GM12878 (cell line): ENCODE measurements around the gene ARHGEF37.

Experiments used
- ATF7 ChIP-seq: fragments of 450-650 bp; IDR thresholded peaks from 2 replicates; pipeline ENCODE4 v1.6.1; 2016; ENCODE audit warnings: low read depth, mild to moderate bottlenecking
- CTCF ChIP-seq, 3 experiments: IDR thresholded peaks in 2 of 3; conservative IDR thresholded peaks in 1 of 3; 2 replicates each; pipeline ENCODE4 v1.5.1; 2011; ENCODE audit warnings: low read depth in 3 of 3, low read length in 3 of 3, mild to moderate bottlenecking in 3 of 3, control low read depth in 2 of 3, moderate library complexity in 2 of 3, inconsistent platforms in 1 of 3, mixed read lengths in 1 of 3; ENCODE audit not compliant: control insufficient read depth in 2 of 3, insufficient read depth in 1 of 3; ENCODE audit errors: extremely low read depth in 1 of 3
- EP300 ChIP-seq, 2 experiments: fragments of 150-350 bp in 1 of 2; IDR thresholded peaks; 2 replicates each; pipeline ENCODE4 v1.6.1; 2011 to 2012; ENCODE audit warnings: low read depth in 2 of 2, low read length in 2 of 2, borderline replicate concordance in 1 of 2, improper control_type of control experiment in 1 of 2, inconsistent platforms in 1 of 2; ENCODE audit not compliant: control insufficient read depth in 1 of 2
- HDGF ChIP-seq: fragments of 450-650 bp; IDR thresholded peaks from 2 replicates; pipeline ENCODE4 v1.6.1; 2016; ENCODE audit warnings: antibody characterized with exemption
- MAX ChIP-seq: IDR thresholded peaks from 2 replicates; pipeline ENCODE4 v1.6.1; 2012; ENCODE audit warnings: low read depth, low read length, improper control_type of control experiment
- NFIC ChIP-seq: IDR thresholded peaks from 2 replicates; pipeline ENCODE4 v1.6.1; 2012; ENCODE audit warnings: low read depth, mild to moderate bottlenecking, inconsistent platforms, low read length, moderate library complexity
- NFXL1 ChIP-seq: fragments of 450-650 bp; IDR thresholded peaks from 2 replicates; pipeline ENCODE4 v1.6.1; 2017; ENCODE audit warnings: antibody characterized with exemption, mild to moderate bottlenecking, borderline replicate concordance
- RAD21 ChIP-seq: IDR thresholded peaks from 2 replicates; pipeline ENCODE4 v1.6.1; 2011; ENCODE audit warnings: mild to moderate bottlenecking, low read depth, low read length, moderate library complexity; ENCODE audit not compliant: insufficient read depth
- RFX5 ChIP-seq: IDR thresholded peaks from 2 replicates; pipeline ENCODE4 v1.6.1; 2011; ENCODE audit warnings: low read depth, low read length, improper control_type of control experiment
- ZNF384 ChIP-seq: IDR thresholded peaks from 2 replicates; pipeline ENCODE4 v1.6.1; 2012; ENCODE audit warnings: low read depth, mild to moderate bottlenecking, low read length, improper control_type of control experiment, borderline replicate concordance
- TF ChIP-seq, protein P1 (sequence below): fragments of 450-650 bp; IDR thresholded peaks from 2 replicates; pipeline ENCODE4 v1.6.1; 2018; ENCODE audit warnings: borderline replicate concordance, mild to moderate bottlenecking; ENCODE audit not compliant: partially characterized antibody

DNA sequence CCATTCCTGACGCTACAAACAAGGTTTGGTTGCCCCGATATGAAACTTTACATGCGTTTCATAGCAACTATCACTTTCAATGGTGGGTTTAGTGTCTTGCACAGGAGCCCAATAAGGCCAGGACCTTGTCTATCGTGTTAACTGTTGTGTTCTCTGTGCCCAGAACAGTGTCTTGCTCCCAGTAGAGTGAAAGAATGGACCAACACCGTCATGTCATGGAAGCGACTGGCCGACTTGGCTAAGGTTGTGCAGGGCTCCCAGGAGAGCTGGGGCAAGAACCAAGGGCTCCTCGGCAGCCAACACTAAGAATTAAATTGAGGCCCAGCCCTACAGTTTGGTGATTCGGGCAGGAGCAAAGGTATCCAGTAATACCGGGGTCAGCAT is 498 bp upstream of the ARHGEF37 start:
- no peak for TF ChIP-seq HDGF
- no peak for TF ChIP-seq MAX
- no peak for TF ChIP-seq EP300 (IDR thresholded peaks at IDR 0.05; ENCODE audit: borderline replicate concordance in 1 of 2, control insufficient read depth in 1 of 2, low read depth in 2 of 2, low read length in 2 of 2)
- TF ChIP-seq, protein P1, sequence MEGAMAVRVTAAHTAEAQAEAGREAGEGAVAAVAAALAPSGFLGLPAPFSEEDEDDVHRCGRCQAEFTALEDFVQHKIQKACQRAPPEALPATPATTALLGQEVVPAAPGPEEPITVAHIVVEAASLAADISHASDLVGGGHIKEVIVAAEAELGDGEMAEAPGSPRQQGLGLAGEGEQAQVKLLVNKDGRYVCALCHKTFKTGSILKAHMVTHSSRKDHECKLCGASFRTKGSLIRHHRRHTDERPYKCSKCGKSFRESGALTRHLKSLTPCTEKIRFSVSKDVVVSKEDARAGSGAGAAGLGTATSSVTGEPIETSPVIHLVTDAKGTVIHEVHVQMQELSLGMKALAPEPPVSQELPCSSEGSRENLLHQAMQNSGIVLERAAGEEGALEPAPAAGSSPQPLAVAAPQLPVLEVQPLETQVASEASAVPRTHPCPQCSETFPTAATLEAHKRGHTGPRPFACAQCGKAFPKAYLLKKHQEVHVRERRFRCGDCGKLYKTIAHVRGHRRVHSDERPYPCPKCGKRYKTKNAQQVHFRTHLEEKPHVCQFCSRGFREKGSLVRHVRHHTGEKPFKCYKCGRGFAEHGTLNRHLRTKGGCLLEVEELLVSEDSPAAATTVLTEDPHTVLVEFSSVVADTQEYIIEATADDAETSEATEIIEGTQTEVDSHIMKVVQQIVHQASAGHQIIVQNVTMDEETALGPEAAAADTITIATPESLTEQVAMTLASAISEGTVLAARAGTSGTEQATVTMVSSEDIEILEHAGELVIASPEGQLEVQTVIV, result no peak
- TF ChIP-seq ATF7, result no peak
- TF ChIP-seq RFX5, result no peak
- no peak for TF ChIP-seq NFXL1
- TF ChIP-seq RAD21, result no peak
- TF ChIP-seq ZNF384, result no peak
- no peak for TF ChIP-seq NFIC
- no peak for TF ChIP-seq CTCF (IDR thresholded peaks at IDR 0.05 in 2 of 3, conservative IDR thresholded peaks at IDR 0.05 in 1 of 3; ENCODE audit: control insufficient read depth in 2 of 3, extremely low read depth in 1 of 3, insufficient read depth in 1 of 3, low read depth in 3 of 3, low read length in 3 of 3)
